Adrenal gland (tissue), 5 donors: ENCODE results near the gene SLC7A1.

Experiments used
- CTCF ChIP-seq, 6 experiments: fragments of 450-650 bp in 4 of 6; fragments of 200-600 bp in 2 of 6; sonication (generic) in 1 of 6; IDR thresholded peaks; 1 replicate in 5 of 6; 2 replicates in 1 of 6; pipeline versions ENCODE4 v1.5.1 to v1.8.0; 2016 to 2021; ENCODE audit warnings: antibody characterized with exemption in 6 of 6, mild to moderate bottlenecking in 2 of 6, moderate library complexity in 1 of 6
- POLR2A ChIP-seq, 2 donors: fragments of 450-650 bp; IDR thresholded peaks; one replicate each; pipeline ENCODE4 v1.6.1; 2017; ENCODE audit warnings: antibody characterized with exemption in 2 of 2, mild to moderate bottlenecking in 2 of 2, moderate library complexity in 1 of 2
- donor health status: DM: no; HTN: no; CAD: no.

GRCh38 chr13:29524641-29525040 lies 70.8 kb downstream of the SLC7A1 start:
- no peak for TF ChIP-seq POLR2A (IDR thresholded peaks at IDR 0.05)
- TF ChIP-seq CTCF (IDR thresholded peaks at IDR 0.05): no peak
